SK-N-SH treated with all-trans-retinoic acid at 6 μM for 48 hours (cell line): ENCODE measurements around the gene CCNY.
"Not testable (repeated sequence)": the region's sequence is repeated elsewhere in the genome, so short reads cannot be mapped to it uniquely, and the experiment has no call there.

ENCODE experiments used
- ATAC-seq: fragments of 200-7000 bp; cut with Tn5 transposase; 3 replicates; pipeline ENCODE4 v1.9.1; 2020; ENCODE audit warnings: mild to moderate bottlenecking, moderate library complexity
- ARNTL ChIP-seq: fragments of 450-650 bp; formaldehyde crosslinking; IDR thresholded peaks from 2 replicates; pipeline ENCODE4 v1.5.0; 2020; ENCODE audit warnings: low read depth, mild to moderate bottlenecking, moderate library complexity, borderline replicate concordance
- BACH2 ChIP-seq: fragments of 250-450 bp; sonication (Bioruptor Pico); IDR thresholded peaks from 2 replicates; pipeline ENCODE4 v1.9.0; 2021; ENCODE audit warnings: mild to moderate bottlenecking, borderline replicate concordance
- CREB5 ChIP-seq: fragments of 250-450 bp; sonication (Bioruptor Pico); IDR thresholded peaks from 2 replicates; pipeline ENCODE4 v1.5.1; 2020; ENCODE audit warnings: low read depth, mild to moderate bottlenecking, moderate library complexity
- CSDC2 ChIP-seq: fragments of 250-450 bp; sonication (Bioruptor Pico); IDR thresholded peaks from 2 replicates; pipeline ENCODE4 v1.5.0; 2020; ENCODE audit warnings: mild to moderate bottlenecking, moderate library complexity
- CSRNP3 ChIP-seq: fragments of 250-450 bp; sonication (Bioruptor Pico); IDR thresholded peaks from 2 replicates; pipeline ENCODE4 v1.5.1; 2021; ENCODE audit warnings: mild to moderate bottlenecking, moderate library complexity
- ESRRG ChIP-seq: fragments of 250-450 bp; sonication (Bioruptor Pico); IDR thresholded peaks from 2 replicates; pipeline ENCODE4 v1.6.1; 2021; ENCODE audit warnings: mild to moderate bottlenecking
- GLIS3 ChIP-seq: fragments of 250-450 bp; sonication (Bioruptor Pico); IDR thresholded peaks from 2 replicates; pipeline ENCODE4 v1.5.0; 2020; ENCODE audit warnings: mild to moderate bottlenecking, moderate library complexity
- ISL1 ChIP-seq: fragments of 250-450 bp; sonication (Bioruptor Pico); IDR thresholded peaks from 2 replicates; pipeline ENCODE4 v2.1.2; 2022; ENCODE audit warnings: mild to moderate bottlenecking, moderate library complexity
- OSR1 ChIP-seq: fragments of 250-450 bp; sonication (Bioruptor Pico); IDR thresholded peaks from 2 replicates; pipeline ENCODE4 v1.8.0; 2022; ENCODE audit warnings: moderate library complexity, mild to moderate bottlenecking, inconsistent platforms
- RARB ChIP-seq: fragments of 250-450 bp; sonication (Bioruptor Pico); IDR thresholded peaks from 2 replicates; pipeline ENCODE4 v1.8.0; 2021; ENCODE audit warnings: mild to moderate bottlenecking, moderate library complexity
- SNAI2 ChIP-seq: fragments of 250-450 bp; sonication (Bioruptor Pico); IDR thresholded peaks from 2 replicates; pipeline ENCODE4 v1.5.0; 2020; ENCODE audit warnings: mild to moderate bottlenecking, moderate library complexity
- TCF4 ChIP-seq: fragments of 250-450 bp; sonication (Bioruptor Pico); IDR thresholded peaks from 2 replicates; pipeline ENCODE4 v1.8.0; 2021; ENCODE audit warnings: mild to moderate bottlenecking, moderate library complexity, borderline replicate concordance
- TOX ChIP-seq: fragments of 250-450 bp; sonication (Bioruptor Pico); IDR thresholded peaks from 2 replicates; pipeline ENCODE4 v1.8.0; 2021; ENCODE audit warnings: mild to moderate bottlenecking, moderate library complexity, borderline replicate concordance
- TSHZ2 ChIP-seq: fragments of 250-450 bp; sonication (Bioruptor Pico); IDR thresholded peaks from 2 replicates; pipeline ENCODE4 v1.5.0; 2020; ENCODE audit warnings: mild to moderate bottlenecking, moderate library complexity
- ZC3H10 ChIP-seq: fragments of 250-450 bp; sonication (Bioruptor Pico); IDR thresholded peaks from 2 replicates; pipeline ENCODE4 v1.5.1; 2021; ENCODE audit warnings: mild to moderate bottlenecking, moderate library complexity
- ZFP3 ChIP-seq: fragments of 250-450 bp; sonication (Bioruptor Pico); IDR thresholded peaks from 2 replicates; pipeline ENCODE4 v1.5.0; 2020; ENCODE audit warnings: mild to moderate bottlenecking, moderate library complexity
- ZFP30 ChIP-seq: fragments of 450-650 bp; formaldehyde crosslinking; IDR thresholded peaks from 2 replicates; pipeline ENCODE4 v1.5.0; 2022; ENCODE audit warnings: mild to moderate bottlenecking, moderate library complexity
- ZNF565 ChIP-seq: fragments of 450-650 bp; formaldehyde crosslinking; conservative IDR thresholded peaks from 2 replicates; pipeline ENCODE4 v1.5.0; 2020; ENCODE audit warnings: low read depth, mild to moderate bottlenecking, moderate library complexity
- ZNF70 ChIP-seq: fragments of 450-650 bp; formaldehyde crosslinking; IDR thresholded peaks from 2 replicates; pipeline ENCODE4 v1.5.0; 2020; ENCODE audit warnings: mild to moderate bottlenecking, moderate library complexity
- ZNF8 ChIP-seq: fragments of 450-650 bp; formaldehyde crosslinking; IDR thresholded peaks from 2 replicates; pipeline ENCODE4 v1.5.0; 2020; ENCODE audit warnings: mild to moderate bottlenecking, moderate library complexity
- TF ChIP-seq, protein P1 (sequence below): fragments of 250-450 bp; sonication (Bioruptor Pico); IDR thresholded peaks from 2 replicates; pipeline ENCODE4 v1.8.0; 2020; ENCODE audit warnings: mild to moderate bottlenecking, moderate library complexity, borderline replicate concordance
- TF ChIP-seq, protein P2 (sequence below): fragments of 250-450 bp; sonication (Bioruptor Pico); IDR thresholded peaks from 2 replicates; pipeline ENCODE4 v1.8.0; 2021; ENCODE audit warnings: low read depth, mild to moderate bottlenecking, moderate library complexity, borderline replicate concordance

Gene CCNY

DNA sequence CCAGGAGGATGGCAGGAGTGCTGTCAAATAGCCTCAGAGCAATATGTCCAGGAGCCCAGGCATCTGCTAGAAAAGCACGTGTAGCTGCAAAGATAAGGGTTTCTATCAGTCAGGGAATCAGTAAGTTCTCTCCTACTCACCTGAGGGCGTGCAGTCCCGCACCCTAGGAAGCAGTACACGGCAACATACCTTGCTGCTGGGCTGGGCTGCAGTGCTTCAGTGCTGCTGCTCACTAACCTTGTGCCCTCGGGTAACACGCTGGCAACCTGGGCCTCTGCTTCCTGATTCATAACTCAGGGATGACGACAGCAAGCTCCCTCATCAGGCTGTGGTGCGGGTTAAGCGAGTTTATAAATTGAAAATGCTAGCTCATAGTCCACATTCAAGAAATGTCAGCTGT lies 29.5 kb upstream of the CCNY start:
- TF ChIP-seq ZFP30 (no peak), ZC3H10 (CRISPR knock-in tag) (no peak), GLIS3 (CRISPR knock-in tag) (no peak)
- peak; percentile 49; the same call in 2 of the 3 replicates for ATAC-seq

- ATAC-seq = no peak
- TF ChIP-seq ZNF70 (CRISPR knock-in tag) = no peak
- no peak for TF ChIP-seq OSR1 (CRISPR knock-in tag)
- TF ChIP-seq CREB5 (CRISPR knock-in tag) = no peak
- TF ChIP-seq ZNF8 (CRISPR knock-in tag) = no peak
- TF ChIP-seq, protein P1, sequence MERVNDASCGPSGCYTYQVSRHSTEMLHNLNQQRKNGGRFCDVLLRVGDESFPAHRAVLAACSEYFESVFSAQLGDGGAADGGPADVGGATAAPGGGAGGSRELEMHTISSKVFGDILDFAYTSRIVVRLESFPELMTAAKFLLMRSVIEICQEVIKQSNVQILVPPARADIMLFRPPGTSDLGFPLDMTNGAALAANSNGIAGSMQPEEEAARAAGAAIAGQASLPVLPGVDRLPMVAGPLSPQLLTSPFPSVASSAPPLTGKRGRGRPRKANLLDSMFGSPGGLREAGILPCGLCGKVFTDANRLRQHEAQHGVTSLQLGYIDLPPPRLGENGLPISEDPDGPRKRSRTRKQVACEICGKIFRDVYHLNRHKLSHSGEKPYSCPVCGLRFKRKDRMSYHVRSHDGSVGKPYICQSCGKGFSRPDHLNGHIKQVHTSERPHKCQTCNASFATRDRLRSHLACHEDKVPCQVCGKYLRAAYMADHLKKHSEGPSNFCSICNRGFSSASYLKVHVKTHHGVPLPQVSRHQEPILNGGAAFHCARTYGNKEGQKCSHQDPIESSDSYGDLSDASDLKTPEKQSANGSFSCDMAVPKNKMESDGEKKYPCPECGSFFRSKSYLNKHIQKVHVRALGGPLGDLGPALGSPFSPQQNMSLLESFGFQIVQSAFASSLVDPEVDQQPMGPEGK (CRISPR knock-in tag) = no peak
- TF ChIP-seq ZFP30 = no peak
- TF ChIP-seq ZFP3 = no peak
- TF ChIP-seq TSHZ2 (CRISPR knock-in tag) = no peak
- no peak for TF ChIP-seq RARB (CRISPR knock-in tag)
- no peak for TF ChIP-seq ESRRG
- no peak for TF ChIP-seq CSRNP3 (CRISPR knock-in tag)
- no peak for TF ChIP-seq ISL1 (CRISPR knock-in tag)
- no peak for TF ChIP-seq ZNF565
- no peak for TF ChIP-seq BACH2 (CRISPR knock-in tag)
- no peak for TF ChIP-seq TOX (CRISPR knock-in tag)
- no peak for TF ChIP-seq ARNTL
- TF ChIP-seq, protein P2, sequence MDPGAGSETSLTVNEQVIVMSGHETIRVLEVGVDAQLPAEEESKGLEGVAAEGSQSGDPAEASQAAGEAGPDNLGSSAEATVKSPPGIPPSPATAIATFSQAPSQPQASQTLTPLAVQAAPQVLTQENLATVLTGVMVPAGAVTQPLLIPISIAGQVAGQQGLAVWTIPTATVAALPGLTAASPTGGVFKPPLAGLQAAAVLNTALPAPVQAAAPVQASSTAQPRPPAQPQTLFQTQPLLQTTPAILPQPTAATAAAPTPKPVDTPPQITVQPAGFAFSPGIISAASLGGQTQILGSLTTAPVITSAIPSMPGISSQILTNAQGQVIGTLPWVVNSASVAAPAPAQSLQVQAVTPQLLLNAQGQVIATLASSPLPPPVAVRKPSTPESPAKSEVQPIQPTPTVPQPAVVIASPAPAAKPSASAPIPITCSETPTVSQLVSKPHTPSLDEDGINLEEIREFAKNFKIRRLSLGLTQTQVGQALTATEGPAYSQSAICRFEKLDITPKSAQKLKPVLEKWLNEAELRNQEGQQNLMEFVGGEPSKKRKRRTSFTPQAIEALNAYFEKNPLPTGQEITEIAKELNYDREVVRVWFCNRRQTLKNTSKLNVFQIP = no peak
- no peak for TF ChIP-seq CSDC2
- TF ChIP-seq TCF4 (CRISPR knock-in tag) = no peak
Observed at GRCh38 chr10:35307297-35307696, 29.0 kb upstream of the CCNY start.

DNA sequence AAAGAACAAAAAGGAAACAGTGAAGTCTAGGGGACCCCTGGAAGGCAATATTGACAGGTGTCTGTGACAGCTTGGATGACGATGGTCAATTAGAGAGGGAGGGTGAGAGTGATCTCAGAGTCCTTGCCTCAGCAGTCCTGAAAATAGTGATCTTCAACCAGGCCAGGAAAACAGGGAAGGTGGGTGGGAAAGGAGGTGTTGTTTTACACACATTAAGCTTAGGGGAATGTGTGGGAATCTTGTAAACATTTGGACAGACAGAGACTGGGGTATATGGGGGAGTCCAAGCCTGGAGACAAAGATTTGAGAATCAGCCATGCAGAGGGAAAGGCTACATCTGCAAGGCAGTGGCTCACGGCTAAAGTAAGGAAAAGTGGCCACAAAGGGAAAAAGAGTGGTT lies 27.5 kb upstream of the CCNY start:
- TF ChIP-seq SNAI2 (CRISPR knock-in tag) (no peak), ESRRG (no peak)
- TF ChIP-seq, all 23 proteins: peak for 0
- ATAC-seq = no peak

DNA sequence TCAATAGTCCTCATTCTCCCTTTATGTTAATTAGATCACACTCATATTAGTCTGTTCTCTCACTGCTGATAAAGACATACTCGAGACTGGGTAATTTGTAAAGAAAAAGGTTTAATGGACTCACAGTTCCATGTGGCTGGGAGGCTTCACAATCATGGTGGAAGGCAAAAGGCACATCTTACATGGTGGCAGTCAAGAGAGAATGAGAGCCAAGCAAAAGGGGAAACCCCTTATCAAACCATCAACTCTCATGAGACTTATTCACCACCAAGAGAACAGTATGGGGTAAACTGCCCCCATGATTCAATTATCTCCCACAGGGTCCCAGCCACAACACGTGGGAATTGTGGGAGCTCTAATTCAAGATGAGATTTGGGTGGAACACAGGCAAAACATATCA lies 22.2 kb upstream of the CCNY start:
- ATAC-seq = not testable (repeated sequence)

- not testable (repeated sequence) for ATAC-seq
Observed at GRCh38 chr10:35315235-35315634, 21.1 kb upstream of the CCNY start.
